AG04450 (cell line): Measurements from ENCODE around the gene MTCH1. TPM values are rescaled to one million over a fixed set of nuclear protein-coding genes. Genes with fewer than 3 reads are reported as not detected.

Experiments used
- CTCF ChIA-PET: fragments of 300-600, 350-600 bp; formaldehyde crosslinking; extraction: SDS; loops from one replicate; lab custom pipeline; 2022; ENCODE audit warnings: antibody characterized with exemption, inconsistent platforms; lab: Charles Lee
- POLR2A ChIA-PET: fragments of 350-600 bp; formaldehyde crosslinking; extraction: SDS; loops from one replicate; lab custom pipeline; 2021; ENCODE audit warnings: antibody characterized with exemption, inconsistent platforms; lab: Yijun Ruan, JAX
- DNase-seq: peaks from one replicate; pipeline ENCODE4 v3.0.0-alpha.2; 2011; ENCODE audit warnings: low read depth, low spot score
- H3K27ac ChIP-seq: one replicate; pipeline ENCODE4 v1.5.1; 2012; ENCODE audit warnings: low read depth, low read length, control low read depth
- H3K27me3 ChIP-seq: one replicate; pipeline ENCODE4 v1.6.0; 2012; ENCODE audit warnings: low read length; ENCODE audit not compliant: control insufficient read depth, insufficient read depth
- H3K4me3 ChIP-seq: 2 replicates; pipeline ENCODE4 v1.5.1; 2011; ENCODE audit warnings: mild to moderate bottlenecking, low read depth, low read length, control low read depth
- H3K9me3 ChIP-seq: 2 replicates; pipeline ENCODE4 v1.5.1; 2012; ENCODE audit warnings: low read length; ENCODE audit not compliant: control insufficient read depth, insufficient read depth
- polyA plus RNA-seq: library from polyadenylated mRNA; depleted of rRNA; stranded (reverse); fragments of >200 nt; gene quantifications from 2 replicates; pipeline ENCODE4 v1.2.3, GENCODE V29; 2011
- TF ChIP-seq, protein P1 (sequence below): IDR thresholded peaks from 2 replicates; pipeline ENCODE4 v1.5.1; 2011; ENCODE audit warnings: low read depth, low read length, control low read depth, inconsistent platforms

The MTCH1 gene
- polyA plus RNA-seq, 1 experiment, result 149 TPM

DNA sequence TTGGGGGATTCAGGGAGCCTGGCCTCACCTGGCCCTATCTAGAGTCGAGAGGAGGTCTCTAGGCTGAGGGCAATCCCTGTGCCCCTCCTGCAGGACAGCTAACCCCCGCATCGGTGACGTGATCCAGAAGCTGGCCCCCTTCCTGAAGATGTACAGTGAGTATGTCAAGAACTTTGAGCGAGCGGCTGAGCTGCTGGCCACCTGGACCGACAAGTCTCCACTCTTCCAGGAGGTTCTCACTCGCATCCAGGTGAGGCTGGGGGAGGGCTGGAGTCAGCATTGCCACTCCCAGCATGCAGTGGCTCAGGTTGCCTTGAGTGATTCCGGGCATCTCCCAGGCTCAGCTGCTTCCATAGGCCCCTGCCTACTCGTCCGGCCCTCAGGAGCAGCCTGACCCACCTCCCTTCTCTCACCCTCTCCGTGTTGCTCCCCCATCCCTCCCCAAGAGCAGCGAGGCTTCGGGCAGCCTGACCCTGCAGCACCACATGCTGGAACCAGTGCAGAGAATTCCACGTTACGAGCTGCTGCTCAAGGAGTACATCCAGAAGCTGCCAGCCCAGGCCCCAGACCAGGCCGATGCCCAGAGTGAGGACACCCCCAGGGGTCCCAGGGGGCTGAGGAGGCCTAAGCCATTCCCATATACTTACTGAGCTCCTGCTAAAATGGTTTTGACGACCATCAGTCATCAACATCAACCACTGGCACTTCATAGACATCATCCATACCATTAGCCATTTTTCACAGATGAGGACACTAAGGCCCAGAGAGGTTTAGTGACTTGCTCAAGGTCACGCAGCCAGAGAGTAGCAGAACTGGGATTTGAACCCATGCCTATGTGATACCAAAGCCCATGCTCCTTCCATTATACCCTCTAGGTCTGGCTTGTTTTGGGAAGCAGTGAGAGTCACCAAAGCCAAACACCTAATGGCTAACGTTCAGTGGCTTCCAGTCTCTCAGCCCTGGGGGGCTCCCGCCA lies 27.8 kb upstream of the MTCH1 start:
- no peaks in the 10 kb centered on the region; the same call in 1 of the 2 replicates for H3K9me3 ChIP-seq

DNA sequence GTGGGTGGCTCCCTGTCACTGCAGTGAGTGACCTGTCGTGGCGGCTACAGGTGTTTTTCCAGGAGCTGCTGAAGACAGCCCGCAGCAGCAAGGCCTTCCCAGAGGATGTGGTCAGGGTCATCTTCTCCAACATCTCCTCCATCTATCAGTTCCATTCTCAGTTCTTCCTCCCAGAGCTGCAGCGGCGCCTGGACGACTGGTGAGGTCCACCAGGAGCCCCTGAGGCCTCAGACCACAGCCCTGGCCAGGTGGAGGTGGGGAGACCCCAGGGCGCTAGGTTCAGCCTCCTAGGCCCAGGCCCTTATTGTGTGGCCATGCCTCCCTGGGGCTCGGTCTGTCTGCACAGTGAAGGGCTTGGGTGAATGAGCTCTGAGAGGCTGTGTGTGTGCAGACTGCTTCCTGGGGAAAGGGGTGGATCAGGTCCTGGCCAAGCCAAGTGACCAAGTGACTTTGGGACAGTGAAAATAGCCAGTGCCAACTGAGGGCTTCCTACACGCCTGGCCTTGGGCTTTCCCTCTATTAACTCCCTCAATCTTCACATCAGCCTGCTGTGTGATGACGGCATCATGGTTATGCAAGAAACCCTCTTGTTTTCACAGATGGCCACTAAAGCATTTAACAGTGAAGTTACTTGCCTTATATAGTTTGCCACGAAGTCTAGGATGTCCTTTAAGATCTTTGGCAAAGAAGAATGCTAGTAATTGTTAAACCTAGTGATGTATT lies 25.8 kb upstream of the MTCH1 start:
- Histone ChIP-seq H3K4me3 (no peak overlapping the region), H3K27ac (no peak overlapping the region), H3K27me3 (no peaks in the 10 kb centered on the region), H3K9me3 (no peaks in the 10 kb centered on the region; the same call in 1 of the 2 replicates)
- ChIA-PET CTCF (interaction anchor here (0.5 to 0.8 kb wide), 4 partner anchors 98 to 253 kb away, joined by 3 to 6 read pairs (median 4); no protein-coding TSS in a partner anchor), POLR2A (interaction anchor here (1.3 kb wide), 1 partner anchor 25 kb away, joined by 10 read pairs; the partner anchor contains the start of gene MTCH1)
- peak; percentile 47 for DNase-seq
- TF ChIP-seq, protein P1, sequence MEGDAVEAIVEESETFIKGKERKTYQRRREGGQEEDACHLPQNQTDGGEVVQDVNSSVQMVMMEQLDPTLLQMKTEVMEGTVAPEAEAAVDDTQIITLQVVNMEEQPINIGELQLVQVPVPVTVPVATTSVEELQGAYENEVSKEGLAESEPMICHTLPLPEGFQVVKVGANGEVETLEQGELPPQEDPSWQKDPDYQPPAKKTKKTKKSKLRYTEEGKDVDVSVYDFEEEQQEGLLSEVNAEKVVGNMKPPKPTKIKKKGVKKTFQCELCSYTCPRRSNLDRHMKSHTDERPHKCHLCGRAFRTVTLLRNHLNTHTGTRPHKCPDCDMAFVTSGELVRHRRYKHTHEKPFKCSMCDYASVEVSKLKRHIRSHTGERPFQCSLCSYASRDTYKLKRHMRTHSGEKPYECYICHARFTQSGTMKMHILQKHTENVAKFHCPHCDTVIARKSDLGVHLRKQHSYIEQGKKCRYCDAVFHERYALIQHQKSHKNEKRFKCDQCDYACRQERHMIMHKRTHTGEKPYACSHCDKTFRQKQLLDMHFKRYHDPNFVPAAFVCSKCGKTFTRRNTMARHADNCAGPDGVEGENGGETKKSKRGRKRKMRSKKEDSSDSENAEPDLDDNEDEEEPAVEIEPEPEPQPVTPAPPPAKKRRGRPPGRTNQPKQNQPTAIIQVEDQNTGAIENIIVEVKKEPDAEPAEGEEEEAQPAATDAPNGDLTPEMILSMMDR, result no peak

More for the DNA sequence above, 27.8 kb upstream of the MTCH1 start:
- Histone ChIP-seq H3K4me3 (no peak overlapping the region), H3K27me3 (no peaks in the 10 kb centered on the region), H3K27ac (no peak overlapping the region)
- TF ChIP-seq, protein P1, result no peak
- no peak for DNase-seq
- CTCF ChIA-PET, result interaction anchor here (1.7 to 1.8 kb wide), 2 partner anchors 129 to 248 kb away, joined by 5 to 8 read pairs; no protein-coding TSS in a partner anchor
- POLR2A ChIA-PET, result no interaction called here

DNA sequence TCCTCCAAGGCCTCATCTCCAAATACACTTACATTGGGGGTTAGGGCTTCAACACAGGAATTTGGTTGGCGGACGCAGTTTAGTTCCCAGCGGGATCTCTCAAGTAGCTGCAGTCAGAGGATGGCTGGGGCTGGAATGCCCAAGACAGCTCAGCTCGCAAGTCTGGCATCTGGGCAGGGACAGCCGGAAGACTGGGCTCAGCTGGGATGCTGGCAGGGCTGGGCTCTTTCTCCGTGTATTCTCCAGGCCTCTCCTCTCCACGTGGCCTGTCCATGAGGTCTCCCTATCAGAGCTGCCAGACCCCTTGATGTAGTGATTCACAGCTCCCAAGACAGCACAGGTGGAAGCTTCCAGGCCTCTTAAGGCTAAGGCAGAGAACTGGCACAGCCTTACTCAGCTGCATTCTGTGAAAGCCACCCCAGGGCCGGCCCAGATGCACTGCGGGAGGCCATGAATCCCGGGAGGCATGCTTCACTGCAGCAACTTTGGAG lies 24.5 kb upstream of the MTCH1 start:
- TF ChIP-seq, protein P1, result no peak
- Histone ChIP-seq H3K9me3 (no peaks in the 10 kb centered on the region; the same call in 1 of the 2 replicates), H3K4me3 (no peak overlapping the region), H3K27ac (no peak overlapping the region), H3K27me3 (no peaks in the 10 kb centered on the region)
- POLR2A ChIA-PET, result interaction anchor here (1.2 kb wide), 1 partner anchor 24 kb away, joined by 3 read pairs; the partner anchor contains the start of gene MTCH1
- no peak for DNase-seq
- CTCF ChIA-PET, result interaction anchor here (0.6 to 1.0 kb wide), 2 partner anchors 67 to 125 kb away, joined by 3 to 4 read pairs; no protein-coding TSS in a partner anchor

DNA sequence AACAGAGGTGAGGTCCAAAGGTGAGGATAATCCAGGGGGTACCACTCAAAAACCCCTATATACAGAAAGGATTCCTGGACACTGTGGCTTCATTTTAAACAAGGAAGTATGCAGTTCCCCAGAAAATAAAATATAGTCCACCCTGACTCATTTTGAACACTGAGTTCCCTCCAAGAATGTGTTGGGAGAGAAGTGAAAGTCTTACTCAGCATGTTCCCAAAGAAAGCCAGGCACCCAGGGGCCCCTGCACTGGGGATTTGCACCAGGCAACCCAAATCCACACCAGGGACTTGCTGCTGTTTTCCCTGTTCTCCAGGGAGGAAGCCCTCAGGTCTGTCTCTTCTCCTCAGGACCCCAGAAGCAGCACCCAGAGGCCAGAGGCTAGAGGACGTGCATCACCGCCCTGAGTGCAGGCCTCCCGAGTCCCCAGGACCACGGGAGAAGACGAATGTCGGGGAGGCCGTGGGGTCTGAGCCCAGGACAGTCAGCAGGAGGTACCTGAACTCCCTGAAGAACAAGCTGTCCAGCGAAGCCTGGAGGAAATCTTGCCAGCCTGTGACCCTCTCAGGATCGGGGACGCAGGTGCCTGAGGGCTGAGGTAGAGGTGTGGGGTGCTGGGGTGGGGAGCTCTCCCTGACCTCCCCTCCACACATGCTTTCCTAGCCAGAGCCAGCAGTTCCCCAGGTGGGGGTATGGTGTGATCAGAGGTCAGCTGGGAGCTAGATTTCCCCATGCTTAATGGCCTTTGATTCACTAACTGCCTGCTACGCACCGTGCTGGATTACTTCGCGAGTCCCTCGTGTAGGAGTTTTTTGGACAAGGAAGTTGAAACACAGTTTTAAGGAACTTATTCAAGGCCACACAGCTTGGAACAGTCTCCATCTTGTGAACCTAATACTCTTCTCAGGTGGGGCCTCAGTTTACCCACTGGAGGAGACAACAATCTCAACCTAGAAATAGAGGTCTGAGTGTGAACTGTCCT lies 22.8 kb upstream of the MTCH1 start:
- H3K27me3 ChIP-seq, result no peaks in the 10 kb centered on the region
- DNase-seq, result no peak
- H3K9me3 ChIP-seq, result no peaks in the 10 kb centered on the region; the same call in 1 of the 2 replicates
- TF ChIP-seq, protein P1, result no peak
- H3K4me3 ChIP-seq, result no peak overlapping the region
- ChIA-PET POLR2A (interaction anchor here (0.7 kb wide), 1 partner anchor 25 kb away, joined by 6 read pairs; no protein-coding TSS in a partner anchor), CTCF (interaction anchor here (0.8 to 1.1 kb wide), 3 partner anchors 9 to 243 kb away, joined by 3 read pairs; no protein-coding TSS in a partner anchor)
- no peak overlapping the region for H3K27ac ChIP-seq
